NT2/D1 (cell line): ENCODE results near the gene GRK5.

Experiments
- YY1 ChIP-seq: IDR thresholded peaks from 2 replicates; pipeline ENCODE4 v1.6.1; 2011; ENCODE audit not compliant: insufficient read length, insufficient read depth
- ZNF274 ChIP-seq: IDR thresholded peaks from 2 replicates; pipeline ENCODE4 v1.6.1; 2011; ENCODE audit warnings: mild to moderate bottlenecking, low read depth, low read length

- TF ChIP-seq ZNF274 (no peak), YY1 (no peak)
Measured at GRCh38 chr10:119444866-119445265, 237.5 kb downstream of the GRK5 start.
